GM21447 (cell line): ENCODE data around the gene CHSY3.

Experiments used
- ATAC-seq: cut with Tn5 transposase; IDR thresholded peaks from one replicate; pipeline ENCODE4 v1.9.1; 2021; ENCODE audit not compliant: unreplicated experiment

CHSY3 gene

GRCh38 chr5:129945028-129945427 is 40.8 kb downstream of the CHSY3 start:
- ATAC-seq, result no peak

GRCh38 chr5:129945774-129946270 is 41.6 kb downstream of the CHSY3 start:
- ATAC-seq, result no peak

- ATAC-seq, result no peak
Observed at GRCh38 chr5:129951039-129951438, 46.8 kb downstream of the CHSY3 start.

GRCh38 chr5:129958581-129958980 is 54.3 kb downstream of the CHSY3 start:
- ATAC-seq, result no peak

GRCh38 chr5:129960831-129961230 is 56.6 kb downstream of the CHSY3 start:
- ATAC-seq, result no peak

- ATAC-seq, result no peak
Observed at GRCh38 chr5:129962506-129962905, 58.2 kb downstream of the CHSY3 start.

- ATAC-seq, result no peak
Observed at GRCh38 chr5:129963359-129963758, 59.1 kb downstream of the CHSY3 start.

GRCh38 chr5:129966071-129966470 is 61.8 kb downstream of the CHSY3 start:
- ATAC-seq, result no peak

GRCh38 chr5:129971714-129972113 is 67.4 kb downstream of the CHSY3 start:
- ATAC-seq, result no peak

- no peak for ATAC-seq
Observed at GRCh38 chr5:129972465-129973141, 68.3 kb downstream of the CHSY3 start.

GRCh38 chr5:129973716-129974426 is 69.6 kb downstream of the CHSY3 start:
- no peak for ATAC-seq

- ATAC-seq, result peak; percentile 89
Observed at GRCh38 chr5:129977810-129978209, 73.5 kb downstream of the CHSY3 start.

GRCh38 chr5:129978270-129978669 is 74.0 kb downstream of the CHSY3 start:
- ATAC-seq, result no peak

- ATAC-seq, result no peak
Observed at GRCh38 chr5:129988453-129988852, 84.2 kb downstream of the CHSY3 start.

- ATAC-seq, result no peak
Observed at GRCh38 chr5:129991780-129992179, 87.5 kb downstream of the CHSY3 start.

GRCh38 chr5:129996896-129997295 is 92.6 kb downstream of the CHSY3 start:
- ATAC-seq, result no peak

- ATAC-seq, result no peak
Observed at GRCh38 chr5:130000460-130000859, 96.2 kb downstream of the CHSY3 start.

GRCh38 chr5:130002183-130002582 is 97.9 kb downstream of the CHSY3 start:
- ATAC-seq, result no peak

- no peak for ATAC-seq
Observed at GRCh38 chr5:130002876-130003275, 98.6 kb downstream of the CHSY3 start.

GRCh38 chr5:130011986-130012385 is 107.7 kb downstream of the CHSY3 start:
- no peak for ATAC-seq

- no peak for ATAC-seq
Observed at GRCh38 chr5:130017173-130017572, 112.9 kb downstream of the CHSY3 start.

GRCh38 chr5:130018641-130019040 is 114.4 kb downstream of the CHSY3 start:
- ATAC-seq, result no peak
